ENCODE data around the gene ZBP1. TPM values are rescaled to one million over a fixed set of nuclear protein-coding genes. Genes with fewer than 3 reads are reported as not detected.

ZBP1 gene
- total RNA-seq, 1 experiment from 2014 or later: not detected

GRCh38 chr20:57614490-57615444 lies 5.5 kb downstream of the ZBP1 start:
- H3K27me3 Mint-ChIP-seq (ENCODE audit: insufficient read depth, unreplicated experiment): peaks cover 28% of the 10 kb centered on the region
- no peaks in the 10 kb centered on the region for H3K36me3 Mint-ChIP-seq (ENCODE audit: insufficient read depth, unreplicated experiment)
- ChIA-PET CTCF (no interaction called here), POLR2A (no interaction called here)
- no TSS peak for BruUV-seq (replicated peaks)
- no peaks in the 10 kb centered on the region for H3K4me1 Mint-ChIP-seq (ENCODE audit: low read depth, unreplicated experiment)
- intact Hi-C loops (cut with micrococcal nuclease; ENCODE audit: unreplicated experiment): no loop called here
- TF ChIP-seq, protein P1, sequence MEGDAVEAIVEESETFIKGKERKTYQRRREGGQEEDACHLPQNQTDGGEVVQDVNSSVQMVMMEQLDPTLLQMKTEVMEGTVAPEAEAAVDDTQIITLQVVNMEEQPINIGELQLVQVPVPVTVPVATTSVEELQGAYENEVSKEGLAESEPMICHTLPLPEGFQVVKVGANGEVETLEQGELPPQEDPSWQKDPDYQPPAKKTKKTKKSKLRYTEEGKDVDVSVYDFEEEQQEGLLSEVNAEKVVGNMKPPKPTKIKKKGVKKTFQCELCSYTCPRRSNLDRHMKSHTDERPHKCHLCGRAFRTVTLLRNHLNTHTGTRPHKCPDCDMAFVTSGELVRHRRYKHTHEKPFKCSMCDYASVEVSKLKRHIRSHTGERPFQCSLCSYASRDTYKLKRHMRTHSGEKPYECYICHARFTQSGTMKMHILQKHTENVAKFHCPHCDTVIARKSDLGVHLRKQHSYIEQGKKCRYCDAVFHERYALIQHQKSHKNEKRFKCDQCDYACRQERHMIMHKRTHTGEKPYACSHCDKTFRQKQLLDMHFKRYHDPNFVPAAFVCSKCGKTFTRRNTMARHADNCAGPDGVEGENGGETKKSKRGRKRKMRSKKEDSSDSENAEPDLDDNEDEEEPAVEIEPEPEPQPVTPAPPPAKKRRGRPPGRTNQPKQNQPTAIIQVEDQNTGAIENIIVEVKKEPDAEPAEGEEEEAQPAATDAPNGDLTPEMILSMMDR (IDR thresholded peaks at IDR 0.05; ENCODE audit: insufficient read depth in 1 of 2, low read depth in 1 of 2, low read length in 1 of 2, severe bottlenecking in 1 of 2, unreplicated experiment in 1 of 2): no peak
- H3K27ac Mint-ChIP-seq (ENCODE audit: unreplicated experiment): no peak overlapping the region
- Histone ChIP-seq H3K4me1 (no peaks in the 10 kb centered on the region), H3K27me3 (replicated peaks; ENCODE audit: control insufficient read depth, insufficient read depth, low read length) (no peaks in the 10 kb centered on the region; the same call in 1 of the 2 replicates), H3K4me3 (ENCODE audit: low read depth, low read length) (no peak overlapping the region), H3K9me3 (no peaks in the 10 kb centered on the region), H3K36me3 (ENCODE audit: control insufficient read depth, insufficient read depth, low read length) (no peaks in the 10 kb centered on the region)
- no peak overlapping the region for H3K4me3 Mint-ChIP-seq (ENCODE audit: unreplicated experiment)
- H3K9me3 Mint-ChIP-seq (ENCODE audit: unreplicated experiment): no peaks in the 10 kb centered on the region
- DNase-seq: peak in 1 of 2 experiments; percentile 34

- intact Hi-C loops (cut with micrococcal nuclease; ENCODE audit: unreplicated experiment): no loop called here
- BruUV-seq (replicated peaks): no TSS peak
- H3K4me3 ChIP-seq (ENCODE audit: low read depth, low read length): no peak overlapping the region
- H3K36me3 ChIP-seq (ENCODE audit: control insufficient read depth, insufficient read depth, low read length): no peaks in the 10 kb centered on the region
- TF ChIP-seq, protein P1 (IDR thresholded peaks at IDR 0.05; ENCODE audit: insufficient read depth in 1 of 2, low read depth in 1 of 2, low read length in 1 of 2, severe bottlenecking in 1 of 2, unreplicated experiment in 1 of 2): no peak
- no peaks in the 10 kb centered on the region for H3K9me3 ChIP-seq
- no peak for DNase-seq
- H3K27ac Mint-ChIP-seq (ENCODE audit: unreplicated experiment): no peak overlapping the region
- H3K4me1 ChIP-seq: no peaks in the 10 kb centered on the region
- H3K27me3 Mint-ChIP-seq (ENCODE audit: insufficient read depth, unreplicated experiment): peaks cover 27% of the 10 kb centered on the region
- no peaks in the 10 kb centered on the region; the same call in 1 of the 2 replicates for H3K27me3 ChIP-seq (replicated peaks; ENCODE audit: control insufficient read depth, insufficient read depth, low read length)
- no peaks in the 10 kb centered on the region for H3K9me3 Mint-ChIP-seq (ENCODE audit: unreplicated experiment)
- CTCF ChIA-PET: interaction anchor here (0.8 kb wide), 1 partner anchor 9 kb away, joined by 3 read pairs; no protein-coding TSS in a partner anchor
- no peaks in the 10 kb centered on the region for H3K4me1 Mint-ChIP-seq (ENCODE audit: low read depth, unreplicated experiment)
- no peaks in the 10 kb centered on the region for H3K36me3 Mint-ChIP-seq (ENCODE audit: insufficient read depth, unreplicated experiment)
- POLR2A ChIA-PET: no interaction called here
- no peak overlapping the region for H3K4me3 Mint-ChIP-seq (ENCODE audit: unreplicated experiment)
Measured at GRCh38 chr20:57613481-57613921, 6.7 kb downstream of the ZBP1 start.

DNA sequence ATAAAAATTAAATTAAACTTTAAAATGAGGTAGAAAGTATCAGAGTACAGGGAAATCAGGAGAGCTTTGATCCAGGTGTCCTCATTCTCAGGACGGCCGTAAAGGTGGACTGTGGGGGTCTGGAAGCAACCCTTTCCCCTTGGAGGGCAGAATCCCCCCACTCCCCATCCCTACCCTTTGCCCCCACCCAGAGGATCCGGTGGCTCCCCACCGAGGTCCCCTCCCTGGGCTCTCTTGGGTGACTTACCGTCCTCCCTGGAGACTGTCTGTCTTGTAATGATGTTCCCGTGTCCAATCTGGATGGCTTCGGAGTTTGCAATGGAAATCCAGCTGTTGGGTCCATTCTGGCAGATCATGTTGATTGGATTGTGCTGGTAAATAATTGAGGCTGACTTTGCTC lies 7.3 kb downstream of the ZBP1 start:
- H3K4me1 Mint-ChIP-seq (ENCODE audit: low read depth, unreplicated experiment): no peaks in the 10 kb centered on the region
- H3K36me3 Mint-ChIP-seq (ENCODE audit: insufficient read depth, unreplicated experiment): no peaks in the 10 kb centered on the region
- H3K9me3 Mint-ChIP-seq (ENCODE audit: unreplicated experiment): no peaks in the 10 kb centered on the region
- no TSS peak for BruUV-seq (replicated peaks)
- intact Hi-C loops (cut with micrococcal nuclease; ENCODE audit: unreplicated experiment): no loop called here
- no peak overlapping the region for H3K27ac Mint-ChIP-seq (ENCODE audit: unreplicated experiment)
- Histone ChIP-seq H3K4me1 (no peaks in the 10 kb centered on the region), H3K9me3 (no peaks in the 10 kb centered on the region), H3K4me3 (ENCODE audit: low read depth, low read length) (no peak overlapping the region), H3K36me3 (ENCODE audit: control insufficient read depth, insufficient read depth, low read length) (no peaks in the 10 kb centered on the region), H3K27me3 (replicated peaks; ENCODE audit: control insufficient read depth, insufficient read depth, low read length) (no peaks in the 10 kb centered on the region)
- H3K4me3 Mint-ChIP-seq (ENCODE audit: unreplicated experiment): no peak overlapping the region
- ChIA-PET POLR2A (no interaction called here), CTCF (no interaction called here)
- TF ChIP-seq, protein P1 (IDR thresholded peaks at IDR 0.05; ENCODE audit: insufficient read depth in 1 of 2, low read depth in 1 of 2, low read length in 1 of 2, severe bottlenecking in 1 of 2, unreplicated experiment in 1 of 2): no peak
- no peak for DNase-seq
- peaks cover 28% of the 10 kb centered on the region for H3K27me3 Mint-ChIP-seq (ENCODE audit: insufficient read depth, unreplicated experiment)
